ENCODE measurements around the gene HDAC4. TPM values are rescaled to one million over a fixed set of nuclear protein-coding genes. Genes with fewer than 3 reads are reported as not detected.

Gene HDAC4
- total RNA-seq, 1 experiment from 2014 or later: 47.6 TPM

DNA sequence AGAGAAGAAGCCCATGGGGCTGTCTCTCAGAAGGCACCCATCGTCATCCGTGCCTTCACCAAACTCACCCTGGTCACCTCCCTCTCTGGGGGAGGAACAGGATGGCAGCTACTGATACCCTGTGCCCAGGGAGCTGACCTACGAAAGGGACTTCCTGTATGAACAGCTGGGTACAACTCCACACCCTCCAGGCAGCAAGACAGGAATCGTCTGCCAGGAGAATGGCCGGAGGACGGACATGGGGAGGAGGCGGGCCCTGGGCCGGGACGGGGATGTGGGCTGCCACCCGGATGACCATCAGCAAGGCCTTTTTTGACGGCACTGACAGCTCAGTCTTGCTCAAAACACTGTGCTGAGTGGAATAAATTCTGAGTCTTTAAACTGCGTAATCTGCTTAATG, 243.6 kb downstream of the HDAC4 start:
- intact Hi-C loops (cut with micrococcal nuclease): no loop called here
- TF ChIP-seq EZH2 (IDR thresholded peaks at IDR 0.05): no peak
- TF ChIP-seq, protein P1, sequence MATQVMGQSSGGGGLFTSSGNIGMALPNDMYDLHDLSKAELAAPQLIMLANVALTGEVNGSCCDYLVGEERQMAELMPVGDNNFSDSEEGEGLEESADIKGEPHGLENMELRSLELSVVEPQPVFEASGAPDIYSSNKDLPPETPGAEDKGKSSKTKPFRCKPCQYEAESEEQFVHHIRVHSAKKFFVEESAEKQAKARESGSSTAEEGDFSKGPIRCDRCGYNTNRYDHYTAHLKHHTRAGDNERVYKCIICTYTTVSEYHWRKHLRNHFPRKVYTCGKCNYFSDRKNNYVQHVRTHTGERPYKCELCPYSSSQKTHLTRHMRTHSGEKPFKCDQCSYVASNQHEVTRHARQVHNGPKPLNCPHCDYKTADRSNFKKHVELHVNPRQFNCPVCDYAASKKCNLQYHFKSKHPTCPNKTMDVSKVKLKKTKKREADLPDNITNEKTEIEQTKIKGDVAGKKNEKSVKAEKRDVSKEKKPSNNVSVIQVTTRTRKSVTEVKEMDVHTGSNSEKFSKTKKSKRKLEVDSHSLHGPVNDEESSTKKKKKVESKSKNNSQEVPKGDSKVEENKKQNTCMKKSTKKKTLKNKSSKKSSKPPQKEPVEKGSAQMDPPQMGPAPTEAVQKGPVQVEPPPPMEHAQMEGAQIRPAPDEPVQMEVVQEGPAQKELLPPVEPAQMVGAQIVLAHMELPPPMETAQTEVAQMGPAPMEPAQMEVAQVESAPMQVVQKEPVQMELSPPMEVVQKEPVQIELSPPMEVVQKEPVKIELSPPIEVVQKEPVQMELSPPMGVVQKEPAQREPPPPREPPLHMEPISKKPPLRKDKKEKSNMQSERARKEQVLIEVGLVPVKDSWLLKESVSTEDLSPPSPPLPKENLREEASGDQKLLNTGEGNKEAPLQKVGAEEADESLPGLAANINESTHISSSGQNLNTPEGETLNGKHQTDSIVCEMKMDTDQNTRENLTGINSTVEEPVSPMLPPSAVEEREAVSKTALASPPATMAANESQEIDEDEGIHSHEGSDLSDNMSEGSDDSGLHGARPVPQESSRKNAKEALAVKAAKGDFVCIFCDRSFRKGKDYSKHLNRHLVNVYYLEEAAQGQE (IDR thresholded peaks at IDR 0.05; ENCODE audit: low read depth): no peak
- TF ChIP-seq, protein P2, sequence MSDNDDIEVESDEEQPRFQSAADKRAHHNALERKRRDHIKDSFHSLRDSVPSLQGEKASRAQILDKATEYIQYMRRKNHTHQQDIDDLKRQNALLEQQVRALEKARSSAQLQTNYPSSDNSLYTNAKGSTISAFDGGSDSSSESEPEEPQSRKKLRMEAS (IDR thresholded peaks at IDR 0.05): no peak
- no peak for TF ChIP-seq TCF7L2 (IDR thresholded peaks at IDR 0.05; ENCODE audit: borderline replicate concordance, extremely low read depth, insufficient read depth, insufficient read length)
- TF ChIP-seq JUND (IDR thresholded peaks at IDR 0.05): no peak
- no peak for TF ChIP-seq EGR1 (IDR thresholded peaks at IDR 0.05; ENCODE audit: low read depth)
- TF ChIP-seq, protein P3, sequence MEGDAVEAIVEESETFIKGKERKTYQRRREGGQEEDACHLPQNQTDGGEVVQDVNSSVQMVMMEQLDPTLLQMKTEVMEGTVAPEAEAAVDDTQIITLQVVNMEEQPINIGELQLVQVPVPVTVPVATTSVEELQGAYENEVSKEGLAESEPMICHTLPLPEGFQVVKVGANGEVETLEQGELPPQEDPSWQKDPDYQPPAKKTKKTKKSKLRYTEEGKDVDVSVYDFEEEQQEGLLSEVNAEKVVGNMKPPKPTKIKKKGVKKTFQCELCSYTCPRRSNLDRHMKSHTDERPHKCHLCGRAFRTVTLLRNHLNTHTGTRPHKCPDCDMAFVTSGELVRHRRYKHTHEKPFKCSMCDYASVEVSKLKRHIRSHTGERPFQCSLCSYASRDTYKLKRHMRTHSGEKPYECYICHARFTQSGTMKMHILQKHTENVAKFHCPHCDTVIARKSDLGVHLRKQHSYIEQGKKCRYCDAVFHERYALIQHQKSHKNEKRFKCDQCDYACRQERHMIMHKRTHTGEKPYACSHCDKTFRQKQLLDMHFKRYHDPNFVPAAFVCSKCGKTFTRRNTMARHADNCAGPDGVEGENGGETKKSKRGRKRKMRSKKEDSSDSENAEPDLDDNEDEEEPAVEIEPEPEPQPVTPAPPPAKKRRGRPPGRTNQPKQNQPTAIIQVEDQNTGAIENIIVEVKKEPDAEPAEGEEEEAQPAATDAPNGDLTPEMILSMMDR (IDR thresholded peaks at IDR 0.05 in 2 of 3, conservative IDR thresholded peaks at IDR 0.05 in 1 of 3; ENCODE audit: borderline replicate concordance in 1 of 3, insufficient read depth in 1 of 3, low read depth in 2 of 3, low read length in 2 of 3): no peak
- TF ChIP-seq CBX3 (IDR thresholded peaks at IDR 0.05; ENCODE audit: low read depth): no peak
- TF ChIP-seq SRF (IDR thresholded peaks at IDR 0.05; ENCODE audit: low read depth): no peak
- no peak for TF ChIP-seq ELF1 (IDR thresholded peaks at IDR 0.05; ENCODE audit: borderline replicate concordance, low read depth)
- TF ChIP-seq YY1 (IDR thresholded peaks at IDR 0.05; ENCODE audit: extremely low read depth, insufficient replicate concordance, low read depth, low read length): no peak
- no peak for TF ChIP-seq SP1 (IDR thresholded peaks at IDR 0.05; ENCODE audit: low read depth)
- TF ChIP-seq, protein P4, sequence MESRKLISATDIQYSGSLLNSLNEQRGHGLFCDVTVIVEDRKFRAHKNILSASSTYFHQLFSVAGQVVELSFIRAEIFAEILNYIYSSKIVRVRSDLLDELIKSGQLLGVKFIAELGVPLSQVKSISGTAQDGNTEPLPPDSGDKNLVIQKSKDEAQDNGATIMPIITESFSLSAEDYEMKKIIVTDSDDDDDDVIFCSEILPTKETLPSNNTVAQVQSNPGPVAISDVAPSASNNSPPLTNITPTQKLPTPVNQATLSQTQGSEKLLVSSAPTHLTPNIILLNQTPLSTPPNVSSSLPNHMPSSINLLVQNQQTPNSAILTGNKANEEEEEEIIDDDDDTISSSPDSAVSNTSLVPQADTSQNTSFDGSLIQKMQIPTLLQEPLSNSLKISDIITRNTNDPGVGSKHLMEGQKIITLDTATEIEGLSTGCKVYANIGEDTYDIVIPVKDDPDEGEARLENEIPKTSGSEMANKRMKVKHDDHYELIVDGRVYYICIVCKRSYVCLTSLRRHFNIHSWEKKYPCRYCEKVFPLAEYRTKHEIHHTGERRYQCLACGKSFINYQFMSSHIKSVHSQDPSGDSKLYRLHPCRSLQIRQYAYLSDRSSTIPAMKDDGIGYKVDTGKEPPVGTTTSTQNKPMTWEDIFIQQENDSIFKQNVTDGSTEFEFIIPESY (IDR thresholded peaks at IDR 0.05; ENCODE audit: extremely low read depth, insufficient replicate concordance, low read length): no peak
- no peak for TF ChIP-seq EZH2phosphoT487 (IDR thresholded peaks at IDR 0.05; ENCODE audit: borderline replicate concordance)
- no peak for TF ChIP-seq POLR2AphosphoS5 (IDR thresholded peaks at IDR 0.05; ENCODE audit: low read depth, low read length)
- TF ChIP-seq SIN3A (IDR thresholded peaks at IDR 0.05; ENCODE audit: low read depth): no peak
- TF ChIP-seq CEBPB (IDR thresholded peaks at IDR 0.05; ENCODE audit: low read depth): no peak
- TF ChIP-seq FOSL1 (IDR thresholded peaks at IDR 0.05; ENCODE audit: low read depth): no peak
- TF ChIP-seq, protein P5, sequence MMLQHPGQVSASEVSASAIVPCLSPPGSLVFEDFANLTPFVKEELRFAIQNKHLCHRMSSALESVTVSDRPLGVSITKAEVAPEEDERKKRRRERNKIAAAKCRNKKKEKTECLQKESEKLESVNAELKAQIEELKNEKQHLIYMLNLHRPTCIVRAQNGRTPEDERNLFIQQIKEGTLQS (IDR thresholded peaks at IDR 0.05): no peak
- Histone ChIP-seq H3K9me2 (ENCODE audit: insufficient read depth) (no peaks in the 10 kb centered on the region), H3K4me1 (ENCODE audit: control insufficient read depth in 1 of 2, insufficient read depth in 2 of 2, low read length in 2 of 2) (peaks cover 0 to 15% of the 10 kb centered on the region in 2 experiments; a peak in 1 of 4 replicates), H3K4me3 (replicated peaks in 1 of 2; ENCODE audit: low read depth in 1 of 2, low read length in 2 of 2) (no peak overlapping the region), H4K20me1 (ENCODE audit: insufficient read depth) (no peaks in the 10 kb centered on the region), H3K9me3 (ENCODE audit: control insufficient read depth in 1 of 2, insufficient read depth in 1 of 2, low read depth in 1 of 2, low read length in 2 of 2) (no peaks in the 10 kb centered on the region), H3K36me3 (ENCODE audit: control insufficient read depth in 1 of 2, insufficient read depth in 2 of 2, low read length in 2 of 2) (peaks cover 2 to 4% of the 10 kb centered on the region in 2 experiments; a peak in 1 of 4 replicates), H2AFZ (ENCODE audit: low read depth, low read length, poor library complexity, severe bottlenecking) (no peak overlapping the region), H3K27ac (ENCODE audit: low read depth, low read length) (no peak overlapping the region), H3K27me3 (ENCODE audit: insufficient read depth, low read length) (no peaks in the 10 kb centered on the region), H3K79me2 (ENCODE audit: insufficient read depth, low read length) (no peaks in the 10 kb centered on the region), H3K9ac (ENCODE audit: low read length) (no peak overlapping the region), H3K4me2 (ENCODE audit: low read length) (no peak overlapping the region)
- BruUV-seq (replicated peaks): no TSS peak
- ChIA-PET CTCF (no interaction called here), RAD21 (ENCODE audit: low non-redundant PET in 1 of 2, low total read pairs in 2 of 2, uncharacterized antibody in 2 of 2, unreplicated experiment in 2 of 2) (no interaction called here), POLR2A (no interaction called here)
- ATAC-seq: no peak
- no peak for DNase-seq (ENCODE audit: low read depth, low spot score)
